HL-60 (cell line): ENCODE results near the gene OGFR.

Experiments
- DNase-seq, 2 experiments: peaks; one replicate each; pipeline ENCODE4 v3.0.0-alpha.2; 2010 to 2020; ENCODE audit warnings: low read depth in 1 of 2, low spot score in 1 of 2
- H3K27ac ChIP-seq: fragments of 250-450 bp; sonication (Bioruptor Pico); replicated peaks from 2 replicates; pipeline ENCODE4 v1.5.1; 2020; ENCODE audit warnings: mild to moderate bottlenecking, moderate library complexity
- H3K27me3 ChIP-seq: fragments of 250-450 bp; sonication (Bioruptor Pico); 2 replicates; pipeline ENCODE4 v1.5.1; 2021; ENCODE audit warnings: mild to moderate bottlenecking, moderate library complexity; ENCODE audit not compliant: insufficient read depth, poor library complexity, severe bottlenecking
- H3K4me3 ChIP-seq: replicated peaks from 2 replicates; pipeline ENCODE4 v1.5.1; 2011; ENCODE audit warnings: mild to moderate bottlenecking, control low read depth, low read length; ENCODE audit not compliant: insufficient read depth
- CTCF ChIP-seq: IDR thresholded peaks from one replicate; pipeline ENCODE4 v1.5.1; 2011; ENCODE audit warnings: low read length, control low read depth, inconsistent platforms; ENCODE audit not compliant: insufficient read depth
- GABPA ChIP-seq: IDR thresholded peaks from 2 replicates; pipeline ENCODE4 v1.6.1; 2012; ENCODE audit warnings: low read depth
- POLR2AphosphoS5 ChIP-seq: IDR thresholded peaks from 2 replicates; pipeline ENCODE4 v1.6.1; 2012; ENCODE audit warnings: low read depth
- SPI1 ChIP-seq: IDR thresholded peaks from 2 replicates; pipeline ENCODE4 v1.6.1; 2012; ENCODE audit warnings: low read depth, mild to moderate bottlenecking, borderline replicate concordance
- TF ChIP-seq, protein P1 (sequence below): IDR thresholded peaks from 2 replicates; pipeline ENCODE4 v1.6.1; 2012; ENCODE audit warnings: low read depth; ENCODE audit not compliant: insufficient replicate concordance

The OGFR gene

DNA sequence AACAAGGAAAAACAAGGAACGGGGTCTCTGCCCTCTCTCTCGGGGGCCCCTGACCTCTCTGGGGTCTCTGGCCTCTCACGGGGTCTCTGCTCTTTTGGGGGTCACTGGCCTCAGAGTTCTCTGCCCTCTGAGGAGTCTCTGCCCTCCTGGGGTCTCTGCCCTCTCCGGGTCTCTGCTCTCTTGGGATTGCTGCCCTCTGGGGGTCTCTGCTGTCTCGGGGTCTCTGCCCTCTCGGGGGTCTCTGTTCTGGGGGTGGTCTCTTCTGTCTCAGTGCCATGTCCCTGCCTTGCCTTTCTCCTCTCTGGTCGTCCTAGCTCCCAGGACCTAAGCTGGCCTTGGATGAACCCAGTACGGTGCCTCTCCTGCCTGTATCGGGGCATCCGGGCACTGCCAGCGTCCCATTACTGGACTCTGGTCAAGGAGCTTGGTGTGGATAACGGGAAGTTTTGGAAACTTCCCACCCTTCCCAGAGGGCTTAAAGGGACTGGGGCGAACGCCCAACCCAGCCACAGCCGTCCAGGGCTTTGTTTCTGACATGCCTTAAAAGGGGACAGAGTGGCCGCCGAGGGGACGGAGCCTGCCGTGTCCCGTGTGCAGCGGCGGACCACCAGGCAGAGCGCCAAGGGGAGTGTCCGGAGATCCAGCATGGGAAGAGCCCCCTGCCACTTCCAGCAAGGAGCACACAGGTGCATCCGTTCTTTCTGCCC, 33.1 kb upstream of the OGFR start:
- H3K27ac ChIP-seq, result no peak overlapping the region
- H3K4me3 ChIP-seq, result no peak overlapping the region
- no peaks in the 10 kb centered on the region for H3K27me3 ChIP-seq
- no peak for DNase-seq
- TF ChIP-seq, protein P1, sequence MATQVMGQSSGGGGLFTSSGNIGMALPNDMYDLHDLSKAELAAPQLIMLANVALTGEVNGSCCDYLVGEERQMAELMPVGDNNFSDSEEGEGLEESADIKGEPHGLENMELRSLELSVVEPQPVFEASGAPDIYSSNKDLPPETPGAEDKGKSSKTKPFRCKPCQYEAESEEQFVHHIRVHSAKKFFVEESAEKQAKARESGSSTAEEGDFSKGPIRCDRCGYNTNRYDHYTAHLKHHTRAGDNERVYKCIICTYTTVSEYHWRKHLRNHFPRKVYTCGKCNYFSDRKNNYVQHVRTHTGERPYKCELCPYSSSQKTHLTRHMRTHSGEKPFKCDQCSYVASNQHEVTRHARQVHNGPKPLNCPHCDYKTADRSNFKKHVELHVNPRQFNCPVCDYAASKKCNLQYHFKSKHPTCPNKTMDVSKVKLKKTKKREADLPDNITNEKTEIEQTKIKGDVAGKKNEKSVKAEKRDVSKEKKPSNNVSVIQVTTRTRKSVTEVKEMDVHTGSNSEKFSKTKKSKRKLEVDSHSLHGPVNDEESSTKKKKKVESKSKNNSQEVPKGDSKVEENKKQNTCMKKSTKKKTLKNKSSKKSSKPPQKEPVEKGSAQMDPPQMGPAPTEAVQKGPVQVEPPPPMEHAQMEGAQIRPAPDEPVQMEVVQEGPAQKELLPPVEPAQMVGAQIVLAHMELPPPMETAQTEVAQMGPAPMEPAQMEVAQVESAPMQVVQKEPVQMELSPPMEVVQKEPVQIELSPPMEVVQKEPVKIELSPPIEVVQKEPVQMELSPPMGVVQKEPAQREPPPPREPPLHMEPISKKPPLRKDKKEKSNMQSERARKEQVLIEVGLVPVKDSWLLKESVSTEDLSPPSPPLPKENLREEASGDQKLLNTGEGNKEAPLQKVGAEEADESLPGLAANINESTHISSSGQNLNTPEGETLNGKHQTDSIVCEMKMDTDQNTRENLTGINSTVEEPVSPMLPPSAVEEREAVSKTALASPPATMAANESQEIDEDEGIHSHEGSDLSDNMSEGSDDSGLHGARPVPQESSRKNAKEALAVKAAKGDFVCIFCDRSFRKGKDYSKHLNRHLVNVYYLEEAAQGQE, result no peak
- no peak for TF ChIP-seq CTCF
- TF ChIP-seq POLR2AphosphoS5, result no peak
- TF ChIP-seq SPI1, result no peak
- TF ChIP-seq GABPA, result no peak

DNA sequence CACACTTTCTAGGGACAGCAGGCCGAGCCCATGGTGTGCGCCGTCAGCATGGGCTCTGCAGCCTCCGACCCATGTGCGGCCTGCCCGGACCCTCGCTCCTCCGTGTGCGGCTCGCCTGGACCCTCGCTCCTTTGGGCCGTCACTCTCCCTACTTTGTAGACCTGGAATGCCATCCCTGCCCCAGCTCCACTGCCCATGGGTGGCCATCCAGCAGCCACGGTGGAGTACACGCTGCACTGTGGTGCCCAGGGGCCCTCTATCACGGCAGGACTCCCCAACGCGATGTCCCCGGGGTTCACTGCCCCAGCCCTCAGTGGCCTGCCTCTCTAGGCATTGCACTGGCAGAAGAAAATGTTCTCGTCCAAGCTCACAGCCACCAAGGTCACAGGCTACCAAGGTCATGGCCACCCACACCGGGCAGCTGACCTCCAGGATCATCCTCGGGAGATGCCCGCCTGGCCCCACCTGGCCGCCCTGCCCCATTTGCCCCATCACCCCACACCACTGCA, 32.5 kb upstream of the OGFR start:
- Histone ChIP-seq H3K27me3 (no peaks in the 10 kb centered on the region), H3K27ac (no peak overlapping the region), H3K4me3 (no peak overlapping the region)
- TF ChIP-seq POLR2AphosphoS5 (no peak), GABPA (no peak), SPI1 (no peak), CTCF (no peak)
- TF ChIP-seq, protein P1, result no peak
- DNase-seq, result no peak

GRCh38 chr20:62772619-62772989, 32.0 kb upstream of the OGFR start:
- Histone ChIP-seq H3K4me3 (no peak overlapping the region), H3K27me3 (no peaks in the 10 kb centered on the region), H3K27ac (no peak overlapping the region)
- TF ChIP-seq, protein P1, result no peak
- no peak for TF ChIP-seq CTCF
- TF ChIP-seq POLR2AphosphoS5, result no peak
- TF ChIP-seq SPI1, result no peak
- no peak for TF ChIP-seq GABPA
- DNase-seq, result no peak
